ENCODE measurements around the gene GSTT4.
"Not testable (repeated sequence)": the region's sequence is repeated elsewhere in the genome, so short reads cannot be mapped to it uniquely, and the experiment has no call there.

Gene GSTT4

GRCh38 chr22:23986089-23986488, 19.2 kb downstream of the GSTT4 start:
- DNase-seq = not testable (repeated sequence)

GRCh38 chr22:23984430-23984829, 20.8 kb downstream of the GSTT4 start:
- DNase-seq = no peak

- not testable (repeated sequence) for DNase-seq
Observed at GRCh38 chr22:23980567-23980966, 24.7 kb downstream of the GSTT4 start.

- not testable (repeated sequence) for DNase-seq
Observed at GRCh38 chr22:23979557-23980240, 25.6 kb downstream of the GSTT4 start, which contains the start of gene GSTT2. Gene GSTT2 (plus strand): TSS chr22:23980134.

- not testable (repeated sequence) for DNase-seq
Observed at GRCh38 chr22:23977304-23977703, 27.9 kb downstream of the GSTT4 start.

GRCh38 chr22:23974836-23975352, 30.4 kb downstream of the GSTT4 start:
- DNase-seq = not testable (repeated sequence)

GRCh38 chr22:23974345-23974744, 30.9 kb downstream of the GSTT4 start, which contains the start of gene DDT:
Gene DDT (minus strand): TSS chr22:23974441. CDS start chr22:23974414, 27 bp downstream.
- not testable (repeated sequence) for DNase-seq

GRCh38 chr22:23971927-23972326, 33.3 kb downstream of the GSTT4 start:
- DNase-seq = not testable (repeated sequence)

GRCh38 chr22:23970816-23971486, 34.3 kb downstream of the GSTT4 start:
- DNase-seq = no peak

- no peak for DNase-seq
Observed at GRCh38 chr22:23970201-23970641, 35.0 kb downstream of the GSTT4 start.

GRCh38 chr22:23969071-23969470, 36.2 kb downstream of the GSTT4 start:
- DNase-seq = no peak

- DNase-seq = not testable (repeated sequence)
Observed at GRCh38 chr22:23966568-23966967, 38.7 kb downstream of the GSTT4 start, which contains the start of gene DDTL. Gene DDTL (plus strand): TSS chr22:23966888. CDS start chr22:23966915, 27 bp downstream.

- not testable (repeated sequence) for DNase-seq
Observed at GRCh38 chr22:23966094-23966493, 39.2 kb downstream of the GSTT4 start.

- not testable (repeated sequence) for DNase-seq
Observed at GRCh38 chr22:23961084-23961771, 44.0 kb downstream of the GSTT4 start, which contains the start of gene GSTT2B. Gene GSTT2B (minus strand): TSS chr22:23961195. CDS start chr22:23961131, 64 bp downstream.

- peak; percentile 52 for DNase-seq
Observed at GRCh38 chr22:23956301-23956900, 48.9 kb downstream of the GSTT4 start.

- not testable (repeated sequence) for DNase-seq
Observed at GRCh38 chr22:23955886-23956285, 49.4 kb downstream of the GSTT4 start.

- not testable (repeated sequence) for DNase-seq
Observed at GRCh38 chr22:23954991-23955305, 50.3 kb downstream of the GSTT4 start.

GRCh38 chr22:23954193-23954990, 50.9 kb downstream of the GSTT4 start:
- not testable (repeated sequence) for DNase-seq

- not testable (repeated sequence) for DNase-seq
Observed at GRCh38 chr22:23953485-23953884, 51.8 kb downstream of the GSTT4 start.

- DNase-seq = not testable (repeated sequence)
Observed at GRCh38 chr22:23952794-23953405, 52.4 kb downstream of the GSTT4 start.

GRCh38 chr22:23951383-23951782, 53.9 kb downstream of the GSTT4 start:
- not testable (repeated sequence) for DNase-seq
